Measurements from ENCODE around the gene GPR137C. TPM values are rescaled to one million over a fixed set of nuclear protein-coding genes. Genes with fewer than 3 reads are reported as not detected.

Gene GPR137C
- 10 to 100 TPM in 1 of 4 donors, 1 to 10 TPM in 1, not detected in 2; 1.1 to 10.9 TPM for total RNA-seq

- Histone ChIP-seq H3K36me3 (no peaks in the 10 kb centered on the region), H3K27ac (peak within 1 kb of the TSS; percentile 89 to 92), H3K9me3 (no peaks in the 10 kb centered on the region), H3K4me3 (peak within 1 kb of the TSS; percentile 81 to 82), H3K4me1 (no peaks in the 10 kb centered on the region), H3K27me3 (no peaks in the 10 kb centered on the region)
- TF ChIP-seq CTCF (IDR thresholded peaks at IDR 0.05) (peak in 1 of 4 experiments; percentile 7), POLR2A (IDR thresholded peaks at IDR 0.05) (peak; percentile 91 to 97)
- intact Hi-C loops (cut with DNase I; ENCODE audit: low total_unique reads), result no loop called here
- peak; percentile 99 to 100 for DNase-seq
Observed at GRCh38 chr14:52552063-52552988, at the start of gene GPR137C, which contains the start of gene TXNDC16. TSS of gene GPR137C (plus strand) at chr14:52552836. CDS start at chr14:52553148, 312 bp downstream. TSS of gene TXNDC16 (minus strand) at chr14:52552505. CDS start at chr14:52543557, 8,948 bp downstream.

GRCh38 chr14:52513249-52513648, 39.4 kb upstream of the GPR137C start:
- H3K9me3 ChIP-seq, result no peaks in the 10 kb centered on the region
- no peaks in the 10 kb centered on the region for H3K36me3 ChIP-seq
- TF ChIP-seq POLR2A (IDR thresholded peaks at IDR 0.05) (no peak), CTCF (IDR thresholded peaks at IDR 0.05) (no peak)
- no peak overlapping the region for H3K4me3 ChIP-seq
- no peak for DNase-seq
- intact Hi-C loops (cut with DNase I; ENCODE audit: low total_unique reads), result no loop called here
- no peaks in the 10 kb centered on the region for H3K27me3 ChIP-seq
- no peak overlapping the region for H3K27ac ChIP-seq
- no peaks in the 10 kb centered on the region for H3K4me1 ChIP-seq

GRCh38 chr14:52514046-52514811, 38.4 kb upstream of the GPR137C start:
- intact Hi-C loops (cut with DNase I; ENCODE audit: low total_unique reads), result no loop called here
- no peak for TF ChIP-seq CTCF (IDR thresholded peaks at IDR 0.05)
- TF ChIP-seq POLR2A (IDR thresholded peaks at IDR 0.05), result no peak

GRCh38 chr14:52522033-52522432, 30.6 kb upstream of the GPR137C start:
- H3K4me3 ChIP-seq, result no peak overlapping the region
- TF ChIP-seq POLR2A (IDR thresholded peaks at IDR 0.05), result no peak
- no peak for TF ChIP-seq CTCF (IDR thresholded peaks at IDR 0.05)
- intact Hi-C loops (cut with DNase I; ENCODE audit: low total_unique reads), result no loop called here
- no peak for DNase-seq
- H3K27ac ChIP-seq, result no peak overlapping the region
- no peaks in the 10 kb centered on the region for H3K9me3 ChIP-seq
- no peaks in the 10 kb centered on the region for H3K27me3 ChIP-seq
- H3K4me1 ChIP-seq, result no peaks in the 10 kb centered on the region
- no peaks in the 10 kb centered on the region for H3K36me3 ChIP-seq

More at GRCh38 chr14:52514046-52514811, 38.4 kb upstream of the GPR137C start:
- Histone ChIP-seq H3K36me3 (no peaks in the 10 kb centered on the region), H3K4me1 (no peaks in the 10 kb centered on the region), H3K27me3 (no peaks in the 10 kb centered on the region), H3K27ac (no peak overlapping the region), H3K9me3 (no peaks in the 10 kb centered on the region), H3K4me3 (no peak overlapping the region)
- no peak for DNase-seq

Data from uterus (tissue), 4 donors.